Gastrocnemius medialis (tissue), 4 donors: ENCODE results near the gene ENOX1. TPM values are rescaled to one million over a fixed set of nuclear protein-coding genes. Genes with fewer than 3 reads are reported as not detected.
"Not testable (repeated sequence)": the region's sequence is repeated elsewhere in the genome, so short reads cannot be mapped to it uniquely, and the experiment has no call there.

ENCODE experiments used
- ATAC-seq, 2 donors: fragments of 150-250 bp; one replicate each; pipeline ENCODE4 v1.9.1; 2016
- DNase-seq, 2 donors: peaks; one replicate each; pipeline ENCODE4 v3.0.0-alpha.2; 2019
- H3K27ac ChIP-seq, 4 donors: fragments of 200-600 bp; sonication (generic); 1 replicate in 1 of 4; 2 replicates in 3 of 4; pipeline ENCODE4 v1.5.1; 2016 to 2018; ENCODE audit warnings: mild to moderate bottlenecking in 2 of 4, moderate library complexity in 1 of 4
- H3K27me3 ChIP-seq, 3 donors: fragments of 200-600 bp; sonication (generic) in 2 of 3; 1 replicate in 1 of 3; 2 replicates in 2 of 3; pipeline versions ENCODE4 v1.5.1 to v1.6.0; 2016 to 2019; ENCODE audit warnings: mild to moderate bottlenecking in 1 of 3, moderate library complexity in 1 of 3
- H3K36me3 ChIP-seq, 2 donors: fragments of 200-600 bp; sonication (generic) in 1 of 2; one replicate each; pipeline ENCODE4 v1.5.1; 2017 to 2018
- H3K4me1 ChIP-seq, 2 donors: fragments of 200-600 bp; sonication (generic) in 1 of 2; one replicate each; pipeline ENCODE4 v1.5.1; 2016 to 2017; ENCODE audit warnings: mild to moderate bottlenecking in 2 of 2
- H3K4me3 ChIP-seq, 4 donors: fragments of 200-600 bp; sonication (generic) in 3 of 4; 1 replicate in 1 of 4; 2 replicates in 3 of 4; pipeline ENCODE4 v1.5.1; 2016 to 2019; ENCODE audit warnings: mild to moderate bottlenecking in 2 of 4
- H3K9me3 ChIP-seq, 3 donors: fragments of 200-600 bp; sonication (generic) in 2 of 3; 1 replicate in 1 of 3; 2 replicates in 2 of 3; pipeline ENCODE4 v1.5.1; 2016 to 2019
- CTCF ChIP-seq, 5 experiments: fragments of 450-650 bp in 3 of 5; fragments of 200-600 bp in 2 of 5; sonication (generic) in 2 of 5; IDR thresholded peaks in 4 of 5; conservative IDR thresholded peaks in 1 of 5; 1 replicate in 4 of 5; 2 replicates in 1 of 5; pipeline ENCODE4 v1.5.1; 2016 to 2019; ENCODE audit warnings: antibody characterized with exemption in 5 of 5, mild to moderate bottlenecking in 3 of 5, moderate library complexity in 3 of 5
- POLR2A ChIP-seq, 2 donors: fragments of 450-650 bp; IDR thresholded peaks; one replicate each; pipeline ENCODE4 v1.6.1; 2017; ENCODE audit warnings: antibody characterized with exemption in 2 of 2, mild to moderate bottlenecking in 2 of 2, moderate library complexity in 2 of 2
- in situ Hi-C, 4 donors: fragments of 200-750 bp; cut with MboI; loops; one replicate each; pipeline versions ENCODE4 v1.15.0 to v1.8.0; 2017; ENCODE audit warnings: low sequenced_read_pairs in 4 of 4
- intact Hi-C: fragments of 100-400 bp; cut with DNase I; formaldehyde crosslinking; loops from one replicate; pipeline ENCODE4 v1.15.1; 2023; ENCODE audit warnings: low total_unique reads
- total RNA-seq, 4 donors: library from RNA; depleted of rRNA; stranded (reverse); fragments of >200 nt; gene quantifications; one replicate each; pipeline versions ENCODE4 v1.1.0 to v1.2.3, GENCODE V29; 2016

ENOX1 gene
- 1 to 10 TPM in 3 of 4 donors, under 1 TPM in 1; 0.46 to 3.5 (median 1.8) TPM for total RNA-seq

DNA sequence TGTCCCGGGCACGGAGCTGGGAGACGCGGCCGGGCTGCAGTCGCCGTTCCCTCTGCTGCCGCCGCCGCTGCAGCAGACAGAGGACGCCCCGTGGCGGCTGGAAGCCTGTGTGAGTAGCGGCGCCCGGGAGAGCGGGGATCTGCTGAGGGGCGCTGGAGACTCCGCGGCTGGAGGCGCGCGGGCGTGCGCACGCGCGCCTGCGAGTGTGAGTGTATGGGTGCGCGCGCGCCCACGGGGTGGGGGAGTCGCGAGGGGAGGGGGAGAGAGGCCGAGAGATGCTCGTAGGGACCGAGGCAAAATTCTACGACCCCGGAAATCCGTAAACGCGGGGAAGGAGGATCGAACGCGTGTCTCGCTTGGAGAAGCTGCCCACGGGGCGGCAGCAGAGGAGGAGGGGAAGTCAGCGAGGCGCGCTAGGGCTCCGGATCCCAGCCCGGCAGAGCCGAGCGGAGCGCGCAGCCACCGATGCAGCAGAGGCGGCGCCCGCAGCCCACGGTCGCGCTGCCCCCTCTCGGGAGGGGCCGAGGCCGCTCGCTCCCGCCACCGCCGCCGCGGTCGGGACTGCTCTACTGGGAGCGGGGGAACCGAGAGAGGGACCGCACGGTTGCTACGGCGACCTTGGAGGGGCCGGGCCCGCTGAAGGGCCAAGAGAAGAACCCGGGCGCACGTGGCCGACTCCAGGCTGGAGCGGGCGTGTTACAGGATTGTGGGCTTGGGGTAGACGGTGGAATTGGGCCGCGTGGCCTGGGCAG lies at the start of gene ENOX1:
TSS of gene ENOX1 (minus strand) at position 207 of the 752 bp plus-strand sequence.
- Histone ChIP-seq H3K27ac (peak within 1 kb of the TSS; percentile 63 to 74 (median 70)), H3K9me3 (no peaks in the 10 kb centered on the region), H3K4me1 (peaks cover 9 to 21% of the 10 kb centered on the region in 2 donors), H3K36me3 (no peaks in the 10 kb centered on the region), H3K4me3 (peak within 1 kb of the TSS; percentile 60 to 90 (median 68)), H3K27me3 (peaks cover 0 to 4% (median 0%) of the 10 kb centered on the region in 3 donors)
- DNase-seq (peak in 1 of 2 donors; percentile 39), ATAC-seq (peak; percentile 60 to 62)
- in situ Hi-C loops, result loop anchor here in 1 of 4 donors (25.0 kb wide), 1 partner anchor 475 kb away; no protein-coding TSS in a partner anchor
- TF ChIP-seq POLR2A (IDR thresholded peaks at IDR 0.05), result peak in 1 of 2 donors; percentile 17
- peak in 1 of 5 experiments; percentile 32 for TF ChIP-seq CTCF (IDR thresholded peaks at IDR 0.05 in 4 of 5, conservative IDR thresholded peaks at IDR 0.05 in 1 of 5)
- intact Hi-C loops, result loop anchor here (5.0 to 10.0 kb wide), 2 partner anchors 352 to 485 kb away; no protein-coding TSS in a partner anchor

GRCh38 chr13:43835701-43836100 lies 48.9 kb upstream of the ENOX1 start:
- in situ Hi-C loops (no loop called here), intact Hi-C loops (no loop called here)
- Histone ChIP-seq H3K4me3 (no peak overlapping the region), H3K9me3 (no peaks in the 10 kb centered on the region), H3K27me3 (no peaks in the 10 kb centered on the region), H3K36me3 (no peaks in the 10 kb centered on the region), H3K4me1 (no peaks in the 10 kb centered on the region), H3K27ac (no peak overlapping the region)
- ATAC-seq, result no peak
- no peak for DNase-seq
- no peak for TF ChIP-seq CTCF (IDR thresholded peaks at IDR 0.05 in 4 of 5, conservative IDR thresholded peaks at IDR 0.05 in 1 of 5)
- no peak for TF ChIP-seq POLR2A (IDR thresholded peaks at IDR 0.05)

DNA sequence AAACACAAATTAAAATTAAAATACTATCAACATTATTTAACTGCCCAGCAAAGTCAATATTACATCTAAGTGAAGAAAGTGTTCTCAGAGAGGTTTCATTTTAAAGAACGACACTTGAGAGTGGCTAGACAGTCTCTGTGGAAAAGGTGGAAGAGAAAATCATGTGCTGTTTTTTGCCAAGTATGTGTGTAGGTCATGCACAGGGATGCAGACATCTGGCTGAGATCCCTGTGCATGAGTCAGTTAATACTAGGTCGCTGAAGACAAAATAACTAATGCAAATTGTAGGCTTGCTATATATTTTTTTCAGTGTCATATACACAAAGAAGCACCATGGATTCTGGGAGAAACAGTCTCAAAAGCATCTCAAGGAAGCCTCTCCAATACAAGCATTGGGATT lies 44.3 kb upstream of the ENOX1 start:
- H3K9me3 ChIP-seq, result no peaks in the 10 kb centered on the region
- H3K27me3 ChIP-seq, result no peaks in the 10 kb centered on the region
- in situ Hi-C loops (no loop called here), intact Hi-C loops (no loop called here)
- ATAC-seq (no peak), DNase-seq (no peak)
- no peak overlapping the region for H3K4me3 ChIP-seq
- no peak overlapping the region for H3K27ac ChIP-seq
- TF ChIP-seq POLR2A (IDR thresholded peaks at IDR 0.05), result no peak
- no peak for TF ChIP-seq CTCF (IDR thresholded peaks at IDR 0.05 in 4 of 5, conservative IDR thresholded peaks at IDR 0.05 in 1 of 5)
- no peaks in the 10 kb centered on the region for H3K36me3 ChIP-seq
- no peaks in the 10 kb centered on the region for H3K4me1 ChIP-seq

DNA sequence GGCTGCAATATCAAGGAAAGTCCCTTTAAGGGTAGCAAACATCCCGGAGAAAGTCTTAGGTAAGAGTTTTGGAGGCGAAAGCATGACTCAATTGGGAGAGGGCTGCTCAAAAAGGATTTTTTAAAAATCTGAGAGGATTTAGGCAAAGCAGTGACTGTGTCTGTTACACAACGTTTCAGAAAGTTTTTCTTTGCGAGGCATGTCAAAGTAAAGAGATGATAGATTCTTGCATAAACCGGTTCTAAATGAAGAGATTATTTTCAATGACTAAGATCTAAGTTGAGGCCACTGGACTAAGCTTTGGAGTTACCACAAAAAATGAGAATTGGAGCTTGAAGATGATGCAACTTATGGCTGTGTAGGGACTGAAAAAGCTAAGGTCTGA lies 43.7 kb upstream of the ENOX1 start:
- TF ChIP-seq POLR2A (IDR thresholded peaks at IDR 0.05) (no peak), CTCF (IDR thresholded peaks at IDR 0.05 in 4 of 5, conservative IDR thresholded peaks at IDR 0.05 in 1 of 5) (no peak)
- no peaks in the 10 kb centered on the region for H3K4me1 ChIP-seq
- no peak overlapping the region for H3K27ac ChIP-seq
- intact Hi-C loops (no loop called here), in situ Hi-C loops (no loop called here)
- no peak overlapping the region for H3K4me3 ChIP-seq
- no peak for DNase-seq
- no peaks in the 10 kb centered on the region for H3K9me3 ChIP-seq
- H3K27me3 ChIP-seq, result no peaks in the 10 kb centered on the region
- H3K36me3 ChIP-seq, result no peaks in the 10 kb centered on the region
- ATAC-seq, result no peak

GRCh38 chr13:43824656-43825055 lies 37.9 kb upstream of the ENOX1 start:
- H3K4me1 ChIP-seq, H3K27ac ChIP-seq, H3K36me3 ChIP-seq, H3K4me3 ChIP-seq, DNase-seq, ATAC-seq, H3K27me3 ChIP-seq, intact Hi-C loops, H3K9me3 ChIP-seq: not testable (repeated sequence)
- in situ Hi-C loops, result loop anchor here (25.0 kb wide), 3 partner anchors 637 to 1237 kb away; no protein-coding TSS in a partner anchor
